Medulla oblongata (tissue), 1 donor: ENCODE measurements around the gene STK25.
"Not testable (repeated sequence)": the region's sequence is repeated elsewhere in the genome, so short reads cannot be mapped to it uniquely, and the experiment has no call there.

Experiments
- DNase-seq: peaks from one replicate; pipeline ENCODE4 v3.0.0-alpha.2; 2015; ENCODE audit errors: extremely low spot score

STK25 gene

DNA sequence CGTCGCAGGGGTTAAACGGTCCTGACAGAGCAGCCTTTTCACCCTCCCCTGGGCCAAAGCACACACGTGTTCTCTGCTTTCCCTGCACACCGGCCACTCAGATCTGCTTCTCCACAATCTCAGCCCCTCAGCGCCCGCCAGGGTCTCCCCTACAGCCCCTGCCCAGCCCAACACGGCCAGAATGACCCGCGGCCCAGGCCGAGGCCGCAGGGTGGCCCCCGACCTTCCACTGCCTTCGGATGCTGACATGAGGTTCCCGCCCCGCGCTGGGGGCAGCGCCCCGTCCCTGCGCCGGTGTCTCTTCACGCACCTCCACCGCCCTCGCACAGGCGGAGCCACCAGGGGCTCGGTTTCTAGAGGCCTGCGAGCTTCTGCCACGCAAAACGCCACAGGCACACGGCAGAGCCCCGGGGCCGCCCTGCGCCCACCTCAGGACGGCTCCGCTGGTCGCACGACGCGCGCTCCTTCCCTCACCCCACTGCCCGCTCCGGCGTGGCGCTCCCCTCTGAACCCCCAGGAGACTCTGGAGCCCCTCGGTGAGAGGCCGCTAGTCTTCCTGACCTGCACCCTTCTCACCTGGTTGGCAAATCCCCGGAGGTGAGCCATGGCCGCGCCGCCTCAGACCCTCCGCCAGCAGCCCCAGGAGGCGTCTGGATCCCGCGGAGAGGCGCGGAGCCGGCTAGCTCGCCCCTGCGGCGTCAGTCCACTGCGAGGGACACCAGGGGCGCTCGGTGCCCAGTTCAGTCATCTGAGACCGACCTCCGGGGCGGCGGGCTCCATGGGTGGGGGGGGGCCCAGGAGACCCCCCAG lies 749 bp downstream of the STK25 start:
- DNase-seq: no peak

DNA sequence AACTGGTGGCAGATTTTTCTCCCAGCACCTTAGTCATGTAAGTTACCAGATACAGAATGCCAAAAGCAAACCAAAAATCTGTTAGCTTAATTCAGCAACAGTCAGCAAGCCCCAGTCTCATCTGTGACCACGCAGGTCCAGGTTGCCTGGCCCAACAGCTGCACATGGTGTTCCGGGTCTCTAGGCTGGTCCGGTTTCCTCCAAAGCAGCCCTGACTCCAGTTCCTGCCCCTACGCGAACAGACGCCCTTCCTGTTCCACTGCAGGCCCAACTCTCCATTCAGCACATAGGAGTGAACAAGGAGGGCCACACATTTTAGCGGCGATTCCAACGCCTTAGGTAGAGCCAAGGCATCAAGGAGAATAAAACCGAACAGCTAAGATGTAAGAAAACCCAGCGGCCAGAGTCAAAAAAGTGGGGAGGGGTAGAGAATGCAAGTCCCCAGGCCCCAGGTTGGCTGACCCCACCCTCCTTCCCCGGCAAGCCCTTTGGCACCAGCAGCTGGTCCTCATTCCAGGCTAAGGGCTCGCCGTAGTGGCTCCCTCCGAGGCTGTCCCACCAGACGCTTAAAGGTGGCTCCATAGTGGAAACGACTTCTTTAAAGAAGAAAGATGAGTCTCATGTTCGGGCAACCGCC lies 1.5 kb downstream of the STK25 start:
- DNase-seq: no peak

DNA sequence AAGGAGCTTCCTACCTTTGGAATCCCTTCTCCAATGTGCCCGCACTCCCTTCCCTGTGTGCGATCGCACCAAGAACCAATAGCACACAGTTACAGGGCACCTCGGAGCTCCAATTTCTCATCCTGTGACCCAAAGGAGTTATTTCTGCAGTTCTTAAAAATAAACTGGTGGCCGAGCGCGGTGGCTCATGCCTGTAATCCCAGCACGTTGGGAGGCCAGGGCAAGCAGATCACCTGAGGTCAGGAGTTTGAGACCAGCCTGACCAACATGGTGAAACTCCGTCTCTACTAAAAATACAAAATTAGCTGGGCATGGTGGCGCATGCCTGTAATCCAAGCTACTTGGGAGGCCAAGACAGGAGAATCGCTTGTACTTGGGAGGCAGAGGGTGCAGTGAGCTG lies 2.1 kb downstream of the STK25 start:
- DNase-seq: not testable (repeated sequence)

DNA sequence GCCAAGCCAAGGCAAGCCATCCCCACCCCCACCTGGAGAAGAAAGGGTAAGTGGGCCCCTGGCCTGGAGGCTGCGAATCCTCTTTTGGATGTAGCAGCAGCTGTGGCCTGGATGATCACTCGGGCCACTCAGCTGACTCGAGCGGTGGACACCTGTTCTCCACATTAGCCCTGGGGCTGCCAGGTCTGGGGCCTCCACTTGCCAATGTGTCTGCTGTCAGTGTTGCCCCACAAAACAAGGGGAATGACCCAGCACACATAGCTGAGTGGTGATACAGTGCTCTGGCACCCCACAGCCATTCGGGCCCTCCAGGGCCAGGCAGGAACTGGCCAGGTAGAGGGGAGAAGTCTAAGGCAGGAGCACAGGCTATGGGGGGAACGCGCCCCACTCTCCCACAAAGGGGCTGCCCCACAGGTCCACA lies 2.6 kb downstream of the STK25 start:
- no peak for DNase-seq

DNA sequence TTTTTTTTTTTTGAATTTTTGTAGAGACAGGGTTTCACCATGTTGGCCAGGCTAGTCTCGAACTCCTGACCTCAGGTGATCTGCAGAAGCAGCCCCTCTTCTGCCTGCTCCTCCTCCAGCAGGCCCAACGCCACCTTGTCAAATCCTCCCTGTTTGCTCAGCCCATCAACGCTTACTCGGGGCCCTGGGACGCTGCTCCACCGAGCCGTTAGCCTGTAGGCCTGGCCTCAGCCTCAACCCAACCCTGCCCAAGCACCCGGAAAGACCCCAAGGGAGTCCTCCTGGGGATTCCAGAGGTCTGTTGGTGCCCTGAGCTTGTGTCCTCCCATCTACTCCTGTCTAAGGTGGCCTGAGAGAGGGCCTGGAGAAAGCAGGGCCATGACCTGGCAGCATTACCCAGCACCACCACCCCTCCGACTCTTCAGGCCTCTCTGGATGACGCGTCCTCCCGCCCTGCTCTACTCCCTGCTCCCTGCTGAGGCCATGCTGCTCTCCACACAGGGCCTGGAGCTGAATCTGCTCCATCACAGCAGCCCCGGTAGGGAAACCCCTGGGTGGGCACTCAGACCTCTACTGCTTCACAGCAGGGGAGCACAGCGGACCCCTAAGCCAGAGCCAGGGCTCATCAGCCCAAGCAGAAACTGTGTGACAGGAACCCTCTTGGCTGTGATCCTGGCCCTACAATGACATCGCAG lies 3.2 kb downstream of the STK25 start:
- no peak for DNase-seq

DNA sequence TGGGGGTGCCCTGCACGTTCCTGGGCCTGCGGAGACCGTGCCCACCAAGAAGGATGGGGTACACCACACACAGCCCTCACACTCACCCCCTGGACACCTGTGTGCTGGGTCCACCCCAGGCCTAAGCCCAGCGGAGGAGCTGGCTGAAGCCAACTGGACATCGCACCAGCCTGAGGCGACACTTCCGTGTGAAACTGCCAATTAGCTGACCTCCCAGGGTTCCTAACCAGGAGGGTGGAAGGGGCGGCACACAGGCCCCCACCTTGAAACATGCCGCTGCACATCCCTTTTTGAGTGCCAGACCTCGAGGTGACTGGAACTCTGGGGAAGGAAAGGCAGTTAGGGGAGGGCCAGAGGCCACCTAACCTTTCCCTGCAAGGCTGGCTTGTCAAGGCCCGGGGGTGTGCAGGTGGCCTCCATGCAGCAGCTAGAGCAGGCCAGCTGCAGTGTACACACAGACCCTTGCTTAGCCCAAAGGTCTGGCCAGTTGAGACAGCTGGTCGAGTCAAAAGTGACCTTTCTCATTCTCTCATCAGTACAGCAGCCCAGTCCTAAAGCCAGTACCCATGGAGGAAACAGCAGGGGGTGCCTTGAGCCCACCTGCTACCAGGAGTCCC lies 4.5 kb downstream of the STK25 start:
- no peak for DNase-seq

DNA sequence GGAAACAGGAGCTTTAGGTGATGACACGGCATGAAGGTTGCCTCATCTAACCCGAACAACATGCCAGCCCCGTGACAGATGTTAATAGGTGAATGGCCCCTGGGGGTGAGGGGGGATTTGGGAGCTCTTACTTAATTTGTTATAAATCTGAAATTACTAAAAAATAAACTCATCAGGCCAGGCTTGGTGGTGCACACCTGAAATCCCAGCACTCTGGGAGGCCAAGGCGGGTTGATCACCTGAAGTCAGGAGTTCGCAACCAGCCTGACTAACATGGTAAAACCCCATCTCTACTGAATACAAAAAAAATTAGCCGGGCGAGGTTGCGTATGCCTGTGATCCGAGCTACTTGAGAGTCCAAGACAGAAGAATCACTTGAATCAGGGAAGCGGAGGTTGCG lies 6.1 kb downstream of the STK25 start:
- no peak for DNase-seq

DNA sequence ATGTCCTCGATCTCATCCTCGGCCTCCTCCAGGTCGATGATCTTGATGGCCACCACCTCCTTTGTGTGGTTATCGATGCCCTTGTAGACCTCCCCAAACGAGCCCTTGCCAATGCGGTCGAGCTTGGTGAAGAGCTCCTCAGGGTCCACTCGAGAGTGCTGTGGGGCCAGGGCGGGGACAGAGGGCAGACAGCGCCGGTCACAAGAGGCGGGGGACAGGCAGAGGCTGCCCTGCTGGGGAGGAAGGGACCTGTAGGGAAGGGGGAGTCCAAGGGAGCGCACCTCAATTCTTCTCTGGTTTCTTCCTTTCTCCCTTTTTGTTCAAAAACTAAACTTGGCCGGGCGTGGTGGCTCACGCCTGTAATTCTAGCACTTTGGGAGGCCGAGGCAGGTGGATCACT lies 6.8 kb downstream of the STK25 start:
- no peak for DNase-seq

DNA sequence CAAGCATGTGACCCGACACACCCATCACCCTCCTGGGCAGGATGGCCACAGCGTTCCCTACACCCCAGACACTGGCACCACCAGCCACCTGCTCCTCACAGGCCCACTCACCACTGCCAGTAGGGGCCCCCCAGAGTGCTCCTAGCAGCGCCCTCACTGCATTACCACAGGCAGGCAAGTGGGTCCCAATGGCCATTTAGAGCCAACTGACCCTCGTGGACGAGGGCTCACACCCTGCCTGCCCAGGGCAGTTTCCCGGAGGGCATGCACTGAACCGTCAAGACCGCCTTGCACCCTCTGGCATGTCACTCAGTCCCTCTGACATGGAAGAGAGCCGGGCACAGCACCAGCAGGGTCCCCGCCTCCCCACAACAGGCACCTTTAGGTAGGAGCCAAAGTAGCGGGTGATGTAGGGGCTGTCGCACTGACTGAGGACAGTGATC lies 7.3 kb downstream of the STK25 start:
- no peak for DNase-seq

DNA sequence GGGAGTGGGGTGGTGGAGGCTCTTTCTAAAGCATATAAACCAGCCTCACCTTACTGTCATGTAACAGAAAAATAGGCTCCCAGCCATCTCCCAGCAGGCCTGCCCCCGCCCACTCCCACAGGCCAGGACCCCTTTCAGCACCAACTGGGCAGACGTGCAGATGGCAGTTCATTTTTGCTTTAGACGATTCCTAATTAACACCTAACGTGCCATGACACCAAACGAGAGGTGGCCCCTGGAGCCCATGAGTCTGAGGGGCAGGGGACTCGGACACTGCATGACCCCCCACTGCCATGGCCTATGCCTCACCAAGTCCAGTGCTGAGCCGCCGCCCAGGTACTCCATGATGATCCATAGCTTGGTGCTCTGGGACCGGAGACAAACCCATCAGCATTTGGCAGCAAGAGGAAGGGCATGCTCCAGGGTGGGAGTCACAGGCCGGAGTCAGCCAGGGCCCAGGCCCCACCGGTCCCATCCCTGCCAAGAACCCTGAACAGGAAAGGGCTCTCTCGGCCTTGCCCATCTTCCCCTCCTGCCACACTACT lies 7.9 kb downstream of the STK25 start:
- no peak for DNase-seq

DNA sequence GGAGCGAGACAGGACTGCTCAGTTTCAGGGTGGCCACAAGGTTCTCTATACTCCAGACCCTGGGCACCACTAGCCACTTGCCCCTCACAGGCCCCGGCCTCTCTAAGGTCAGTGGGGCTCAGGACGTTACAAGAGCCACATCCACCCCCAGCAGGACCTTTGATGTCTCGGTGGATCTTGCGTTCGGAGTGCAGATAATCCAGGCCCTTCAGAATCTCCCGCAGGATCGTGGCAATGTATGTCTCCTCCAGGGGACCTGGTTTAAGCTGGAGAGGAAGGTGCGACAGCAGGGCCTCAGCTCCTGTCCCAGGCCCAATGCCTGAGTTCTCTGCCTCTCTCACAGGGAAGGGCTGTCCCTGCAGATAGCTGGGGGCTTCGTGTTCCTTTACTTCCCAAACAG lies 8.4 kb downstream of the STK25 start:
- no peak for DNase-seq

DNA sequence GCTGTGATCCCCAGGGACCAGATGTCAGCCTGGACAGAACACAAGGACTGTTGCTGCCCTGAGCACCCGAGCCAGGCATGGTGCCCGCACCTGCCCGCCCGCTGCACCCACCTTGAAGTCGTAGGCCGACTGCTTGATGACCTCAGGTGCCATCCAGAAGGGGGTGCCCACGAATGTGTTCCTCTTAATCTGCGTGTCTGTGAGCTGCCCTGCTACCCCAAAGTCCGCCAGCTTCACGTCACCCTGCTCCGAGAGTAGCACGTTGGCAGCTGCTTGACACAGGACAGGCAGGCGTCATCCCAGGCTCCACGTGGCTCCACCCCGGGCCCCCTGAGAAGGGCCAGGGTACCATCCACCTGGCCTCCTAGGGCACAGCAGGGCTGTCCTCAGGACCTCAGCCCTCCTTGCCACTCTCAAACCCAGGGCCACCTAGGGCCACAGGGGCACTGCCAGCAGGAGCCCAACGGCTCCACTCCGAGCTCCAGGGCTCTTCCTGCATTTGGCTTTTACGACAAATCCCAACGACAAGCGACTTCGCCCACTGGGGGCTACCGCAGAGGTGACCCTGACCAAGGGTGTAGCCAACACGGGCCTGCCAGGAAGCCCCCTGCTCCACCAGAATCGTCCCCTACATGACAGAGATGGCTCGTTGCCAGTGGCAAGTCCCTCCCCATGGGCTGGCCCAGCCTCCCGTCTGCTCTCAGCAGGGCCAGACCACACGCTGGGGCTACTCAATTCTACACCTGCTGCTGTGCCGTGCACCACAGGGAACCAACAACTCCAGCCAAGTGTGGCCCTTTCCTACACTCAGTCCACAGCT lies 9.0 kb downstream of the STK25 start:
- DNase-seq: no peak

DNA sequence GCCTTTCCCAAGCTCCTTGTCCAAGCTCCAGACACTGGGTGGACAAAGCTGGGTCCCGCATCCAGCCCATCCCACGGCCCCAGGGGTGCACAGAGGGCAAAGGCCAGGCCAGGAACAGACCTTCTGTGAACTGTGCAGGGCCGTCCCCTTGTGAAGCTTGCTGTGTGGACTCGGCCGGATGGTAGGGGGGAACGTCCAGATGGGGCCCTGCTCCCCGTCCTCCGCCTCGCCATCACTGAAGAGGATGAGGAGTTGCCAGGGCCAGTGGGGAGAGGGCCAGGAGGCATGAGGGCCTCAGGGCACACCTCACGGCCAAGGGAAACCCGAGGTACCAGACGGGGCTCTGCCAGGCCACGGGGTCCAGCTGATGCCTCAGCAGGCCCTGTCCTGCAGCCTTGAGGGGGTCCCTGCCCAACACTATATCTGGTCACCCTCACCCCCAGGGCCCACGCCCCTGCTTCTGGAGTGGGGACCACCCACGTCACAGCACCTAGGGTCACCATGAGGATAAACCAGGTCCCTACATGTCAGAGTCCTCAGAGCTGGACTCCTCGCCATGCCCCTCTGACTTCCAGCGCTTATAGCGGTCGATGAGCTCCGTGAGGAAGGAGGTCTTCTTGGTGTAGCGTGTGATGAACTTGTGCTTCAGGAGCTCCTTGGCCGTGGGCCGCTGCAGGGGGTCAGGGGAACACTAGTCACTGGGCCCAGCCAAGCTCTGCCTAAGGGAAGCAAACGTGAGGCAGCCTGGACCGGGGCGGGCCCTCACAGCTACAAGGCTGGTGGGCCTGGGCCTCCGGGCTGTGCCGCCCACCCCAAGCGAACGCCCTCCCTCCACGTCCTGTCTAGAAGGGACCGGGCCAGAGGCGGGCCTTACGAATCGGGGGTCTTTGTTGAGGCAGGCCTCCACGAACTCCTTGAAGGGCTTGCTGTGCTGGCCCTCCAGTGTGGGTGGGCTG lies 10.0 kb downstream of the STK25 start:
- DNase-seq: no peak

DNA sequence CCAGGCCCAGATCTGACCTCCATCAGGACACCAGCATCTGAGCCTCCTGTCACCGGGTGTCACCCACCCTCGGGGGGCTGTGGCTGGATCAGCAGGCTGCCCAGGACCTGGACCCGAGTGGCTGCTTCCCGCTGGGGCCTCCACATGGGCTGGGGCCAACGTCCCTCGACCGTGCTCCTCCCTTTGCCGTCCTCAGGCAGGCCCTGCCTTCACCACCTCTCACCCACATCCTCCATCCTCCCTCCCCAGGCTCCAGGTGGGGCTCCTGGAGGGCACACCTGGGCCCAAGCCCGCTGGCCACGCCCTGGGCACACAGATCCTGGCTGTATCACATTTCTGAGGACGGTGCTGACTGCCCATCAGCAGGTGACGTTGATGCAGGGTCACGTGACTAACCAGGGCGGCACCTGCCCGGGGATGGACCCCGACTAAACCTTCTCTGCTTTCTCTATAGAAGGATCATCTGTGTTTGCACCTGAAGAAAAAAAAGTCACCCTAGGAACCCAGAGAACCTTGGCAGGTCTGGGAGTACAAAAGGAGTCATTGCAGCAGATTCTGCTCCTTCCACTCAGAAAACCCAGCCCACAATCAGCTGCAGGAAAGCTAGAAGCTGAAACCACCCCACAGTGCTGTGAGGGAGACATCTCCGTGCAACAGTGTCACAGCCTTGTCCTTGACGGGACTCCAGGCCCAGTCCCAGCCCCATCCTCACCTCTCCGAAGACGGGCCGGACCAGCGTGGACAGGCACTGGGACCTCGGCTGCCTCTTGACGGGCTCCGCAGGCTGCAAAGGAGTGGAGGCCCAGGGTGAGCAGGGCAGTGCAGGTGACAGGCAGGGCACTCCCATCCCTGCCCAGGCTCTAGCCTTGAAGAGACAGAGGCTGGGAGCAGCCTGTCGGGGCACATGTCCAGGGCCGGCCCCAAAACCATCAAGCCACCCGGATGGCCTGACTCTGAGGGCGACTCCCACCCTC lies 11.2 kb downstream of the STK25 start:
- no peak for DNase-seq

DNA sequence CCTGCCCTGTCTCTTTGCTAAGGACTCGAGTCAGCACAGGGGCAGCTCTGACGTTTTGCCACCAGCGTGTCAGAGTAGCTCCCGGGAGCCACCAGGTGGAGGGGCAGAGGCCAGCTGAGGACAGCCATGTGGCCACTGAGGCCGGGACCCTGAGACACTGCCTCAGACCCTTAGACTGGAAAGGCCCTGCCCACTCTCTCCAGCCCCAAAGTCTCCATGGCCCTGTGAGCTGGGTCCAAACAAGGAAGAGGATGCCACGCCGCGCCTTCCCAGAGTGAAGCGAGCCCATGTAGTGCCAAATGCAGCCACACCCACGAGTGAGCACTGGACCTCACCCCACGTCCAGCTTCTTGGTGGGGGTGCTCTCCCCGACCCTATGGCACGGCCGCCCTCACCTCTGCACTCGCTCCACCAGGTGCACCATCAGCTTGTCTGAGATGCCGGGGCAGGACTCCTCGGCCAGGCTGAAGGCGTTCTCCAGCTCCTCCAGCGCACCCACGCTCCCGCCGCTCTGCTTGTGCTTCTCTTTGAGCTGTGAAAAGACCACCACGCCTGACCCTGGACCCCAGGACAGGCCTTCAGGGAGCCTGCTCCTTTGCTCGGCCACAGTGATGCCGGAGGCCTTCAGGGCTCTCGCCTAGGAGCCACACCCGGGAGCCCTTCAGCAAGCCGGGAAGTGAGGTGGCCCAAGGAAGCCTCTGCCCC lies 12.2 kb downstream of the STK25 start:
- no peak for DNase-seq

DNA sequence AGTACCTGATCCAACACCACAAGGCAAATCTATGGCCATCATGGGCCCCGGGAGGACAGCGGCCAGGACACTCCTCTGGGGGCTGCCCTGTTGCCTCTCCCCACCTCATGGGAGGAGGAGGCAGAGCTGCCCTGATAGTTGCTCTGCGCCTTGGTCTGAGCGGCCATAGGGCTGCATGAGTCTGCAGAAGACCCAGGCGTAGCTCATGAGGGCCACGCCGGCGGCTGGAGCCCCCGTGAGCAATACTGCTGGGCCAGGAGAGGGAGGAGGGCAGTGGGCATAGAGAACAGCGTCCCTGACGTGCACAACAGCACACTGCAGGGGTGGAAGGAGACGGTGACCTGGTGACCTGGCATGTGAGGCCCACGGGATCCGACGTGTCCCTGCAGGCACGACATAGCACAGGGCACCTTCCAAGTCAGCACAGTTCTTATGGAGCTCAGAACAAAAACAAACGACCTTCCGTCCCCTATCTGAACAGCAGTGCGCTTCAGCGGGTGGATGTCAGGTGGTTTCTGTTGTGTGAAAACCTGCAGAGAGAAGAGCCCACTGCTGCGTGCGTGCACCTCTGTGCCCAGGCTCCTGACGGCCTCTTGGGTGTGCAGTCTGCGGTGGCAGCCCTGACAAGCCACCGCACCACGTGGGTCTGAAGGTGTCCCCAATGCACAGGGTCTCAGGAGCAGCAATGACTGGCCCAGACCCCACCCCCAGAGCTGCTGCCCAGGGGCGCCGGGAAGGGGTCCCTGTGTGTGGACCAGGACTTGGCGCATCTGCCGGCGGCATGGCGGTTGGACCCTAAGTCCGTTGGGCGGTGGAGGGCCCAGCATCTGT lies 13.0 kb downstream of the STK25 start:
- DNase-seq: no peak

DNA sequence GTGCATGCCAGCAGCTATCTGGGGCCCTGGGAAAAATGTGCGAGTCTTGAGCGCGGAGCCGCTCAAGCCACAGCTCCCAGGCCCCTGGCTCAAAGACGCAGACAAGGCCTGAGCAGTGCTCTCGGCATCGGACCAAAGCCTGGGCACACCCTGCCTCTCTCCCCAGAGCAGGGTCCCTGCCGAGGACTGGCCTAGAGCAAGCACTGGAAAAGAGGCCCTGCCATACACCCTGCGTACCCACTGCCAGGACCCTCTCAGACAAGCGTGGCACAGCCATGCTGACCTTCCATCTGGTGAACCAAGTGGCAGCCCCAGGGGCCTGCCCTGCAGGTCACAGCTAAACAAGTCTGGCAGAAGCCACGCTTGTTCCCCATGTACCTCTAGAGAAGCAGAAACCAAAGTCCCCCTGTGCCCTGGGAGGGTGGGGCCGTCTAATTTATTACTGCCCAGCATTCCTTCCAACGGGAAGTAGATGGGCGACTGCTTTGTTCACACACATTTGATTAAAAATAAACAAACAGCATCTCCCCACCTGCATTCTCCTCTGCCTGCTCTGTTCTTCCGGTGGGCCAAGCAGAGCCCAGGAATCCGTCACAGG lies 14.0 kb downstream of the STK25 start:
- no peak for DNase-seq
